Measurements from ENCODE around the gene PLP2.

- TF ChIP-seq CTCF (IDR thresholded peaks at IDR 0.05), result no peak
- TF ChIP-seq POLR2A (IDR thresholded peaks at IDR 0.05), result no peak
Observed at GRCh38 chrX:49212209-49212608, 40.5 kb downstream of the PLP2 start.

Data from right lobe of liver (tissue), 4 donors.